Activated T-helper 1 cell treated with Interleukin-2 at 50 U/mL for 16 hours (primary cell): ENCODE data around the gene GAA.
"Not testable (repeated sequence)": the region's sequence is repeated elsewhere in the genome, so short reads cannot be mapped to it uniquely, and the experiment has no call there.

Experiments
- DNase-seq: peaks from one replicate; pipeline ENCODE4 v3.0.0-alpha.2; 2020; ENCODE audit warnings: low read depth

GAA gene

GRCh38 chr17:80145076-80146075 is 44.0 kb downstream of the GAA start:
- DNase-seq: no peak

GRCh38 chr17:80146121-80147034 is 45.0 kb downstream of the GAA start:
- DNase-seq: no peak

- DNase-seq: peak; percentile 92
These were observed 45.8 kb downstream of the GAA start, which contains the start of gene EIF4A3 for GRCh38 chr17:80147035-80147822. EIF4A3 (minus strand) TSS chr17:80147128; CDS start chr17:80146961, 167 bp downstream.

- no peak for DNase-seq
These were observed 50.0 kb downstream of the GAA start for GRCh38 chr17:80151333-80151732.

- no peak for DNase-seq
These were observed 50.8 kb downstream of the GAA start for GRCh38 chr17:80152081-80152702.

- no peak for DNase-seq
These were observed 51.6 kb downstream of the GAA start for GRCh38 chr17:80153004-80153403.

GRCh38 chr17:80154166-80154565 is 52.8 kb downstream of the GAA start:
- no peak for DNase-seq

GRCh38 chr17:80155600-80155999 is 54.2 kb downstream of the GAA start:
- not testable (repeated sequence) for DNase-seq

- no peak for DNase-seq
These were observed 57.5 kb downstream of the GAA start for GRCh38 chr17:80158846-80159245.

- no peak for DNase-seq
These were observed 59.2 kb downstream of the GAA start for GRCh38 chr17:80160536-80160935.

- no peak for DNase-seq
These were observed 62.0 kb downstream of the GAA start for GRCh38 chr17:80163336-80163735.

GRCh38 chr17:80164185-80164584 is 62.8 kb downstream of the GAA start:
- DNase-seq: no peak

- no peak for DNase-seq
These were observed 65.1 kb downstream of the GAA start for GRCh38 chr17:80166446-80166845.

- no peak for DNase-seq
These were observed 67.0 kb downstream of the GAA start for GRCh38 chr17:80168371-80168770.

GRCh38 chr17:80169107-80169506 is 67.7 kb downstream of the GAA start:
- no peak for DNase-seq
